ENCODE measurements around the gene NCAM1.

GRCh38 chr11:113085446-113085845 is 124.2 kb downstream of the NCAM1 start:
- no peak for TF ChIP-seq CTCF (IDR thresholded peaks at IDR 0.05)
- TF ChIP-seq POLR2A (IDR thresholded peaks at IDR 0.05) = no peak
